HG03103 (cell line): Measurements from ENCODE around the gene DAB1.

ENCODE experiments used
- ATAC-seq: cut with Tn5 transposase; IDR thresholded peaks from one replicate; pipeline ENCODE4 v1.9.1; 2021; ENCODE audit warnings: low read depth; ENCODE audit not compliant: unreplicated experiment

The DAB1 gene

DNA sequence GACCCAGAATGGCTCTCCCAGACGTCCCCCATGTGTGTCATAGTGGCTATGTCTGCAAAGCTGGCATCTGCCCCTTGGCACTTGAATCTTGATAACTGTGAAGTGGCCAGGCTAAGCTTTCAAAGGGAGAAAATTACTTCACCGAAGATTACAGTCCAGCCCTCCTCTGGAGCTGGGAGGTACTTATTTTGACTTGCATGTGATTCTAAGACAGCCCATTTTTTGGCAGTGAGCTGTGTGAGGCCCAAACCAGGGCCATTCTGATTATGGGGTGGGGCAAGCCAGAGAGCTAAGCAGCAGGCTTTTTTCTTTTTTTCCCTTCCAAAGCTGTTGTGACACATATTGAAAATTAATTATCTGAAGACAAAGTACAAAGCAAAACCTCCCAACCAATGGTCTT lies 415.9 kb downstream of the DAB1 start:
- no peak for ATAC-seq

DNA sequence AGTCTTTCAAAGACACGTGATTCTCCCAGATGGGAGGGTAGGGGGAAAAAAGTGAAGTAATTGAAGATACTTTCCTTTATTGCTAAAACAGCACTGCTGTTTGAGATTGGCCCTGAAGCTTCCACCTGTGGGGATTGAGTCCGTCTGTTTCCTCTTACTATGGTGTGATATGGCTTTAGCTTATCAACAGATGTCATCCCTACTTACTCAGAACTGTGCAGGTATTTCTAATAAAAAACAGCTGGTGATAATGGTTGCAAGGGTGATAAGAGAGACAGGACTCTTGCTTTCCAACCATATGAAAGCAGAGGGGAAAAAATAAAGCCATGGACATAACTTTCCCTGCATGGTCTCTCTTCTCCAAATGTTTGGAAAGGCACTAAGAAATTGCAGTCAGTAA lies 416.4 kb downstream of the DAB1 start:
- ATAC-seq: no peak

GRCh38 chr1:57003398-57004139 lies 420.3 kb downstream of the DAB1 start:
- ATAC-seq: no peak

DNA sequence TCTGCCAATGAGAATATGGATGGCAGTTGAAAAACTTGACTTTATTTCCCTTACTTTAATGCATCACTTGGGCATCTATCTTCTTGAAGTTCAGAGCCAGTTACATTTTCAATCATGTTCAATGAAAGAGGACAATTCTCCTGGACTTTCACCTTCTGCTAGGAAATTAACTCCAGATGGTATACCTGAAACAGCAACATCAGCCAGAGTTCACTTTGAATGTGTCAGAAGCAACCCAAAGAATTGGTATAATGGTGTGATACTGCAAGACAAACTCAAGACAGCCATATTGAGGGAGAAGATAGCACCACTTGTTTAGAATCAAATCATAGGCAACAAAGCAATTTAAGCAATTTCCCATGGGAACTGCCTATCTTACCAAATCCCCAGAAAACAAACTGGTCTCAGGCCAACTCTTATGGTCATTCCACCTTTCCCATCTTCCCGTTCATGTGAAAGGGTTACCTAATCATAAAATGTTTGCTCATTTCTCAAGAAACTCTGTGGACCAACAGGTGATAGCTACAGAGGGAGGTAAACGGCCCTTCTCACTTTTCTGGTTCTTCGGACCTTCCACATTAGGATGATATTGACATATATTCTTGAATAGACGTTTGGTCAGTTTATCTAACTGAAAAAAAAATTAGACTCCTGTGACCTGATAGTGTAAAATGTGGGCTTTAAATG lies 428.3 kb downstream of the DAB1 start:
- no peak for ATAC-seq

GRCh38 chr1:56993475-56993874 lies 430.4 kb downstream of the DAB1 start:
- ATAC-seq: no peak

DNA sequence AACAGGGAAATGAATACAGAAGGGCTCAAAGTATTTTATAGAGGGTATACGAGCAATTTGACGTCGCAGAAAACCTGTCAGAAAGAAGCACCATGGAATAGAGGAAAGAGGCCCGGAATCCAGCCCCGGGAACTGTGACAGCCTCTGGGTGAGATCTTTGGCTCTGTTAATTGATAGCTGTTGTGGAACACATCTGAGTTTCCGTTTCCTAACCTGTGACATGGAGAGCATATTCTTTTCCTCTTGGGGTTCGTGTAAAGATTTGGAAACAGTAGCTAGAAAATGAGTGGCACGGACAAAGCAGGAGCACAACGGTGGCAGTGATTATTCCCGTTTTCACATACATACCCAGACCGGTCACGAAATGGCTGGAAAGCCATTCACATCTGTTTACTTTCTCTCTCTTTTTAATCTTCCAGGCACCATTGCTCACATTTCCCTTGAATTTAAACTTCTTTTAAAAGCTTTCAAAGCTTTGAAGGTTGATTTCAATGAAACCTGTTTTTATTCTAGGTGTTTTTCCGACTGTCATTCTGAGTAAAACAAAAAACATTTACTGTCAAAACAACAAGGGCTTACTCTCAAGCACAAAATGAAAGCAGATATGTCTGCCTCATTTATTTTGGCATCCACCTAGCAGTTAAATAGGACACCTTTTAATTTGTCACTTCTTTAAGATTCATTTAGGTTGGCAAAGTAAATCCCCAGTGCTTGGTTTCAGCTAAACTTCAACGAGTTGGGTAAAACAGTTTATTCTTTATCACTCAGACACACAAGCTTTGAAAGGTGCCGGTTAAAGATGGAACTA lies 431.3 kb downstream of the DAB1 start:
- no peak for ATAC-seq

GRCh38 chr1:56991576-56991975 lies 432.3 kb downstream of the DAB1 start:
- no peak for ATAC-seq

GRCh38 chr1:56986397-56986796 lies 437.5 kb downstream of the DAB1 start:
- no peak for ATAC-seq

DNA sequence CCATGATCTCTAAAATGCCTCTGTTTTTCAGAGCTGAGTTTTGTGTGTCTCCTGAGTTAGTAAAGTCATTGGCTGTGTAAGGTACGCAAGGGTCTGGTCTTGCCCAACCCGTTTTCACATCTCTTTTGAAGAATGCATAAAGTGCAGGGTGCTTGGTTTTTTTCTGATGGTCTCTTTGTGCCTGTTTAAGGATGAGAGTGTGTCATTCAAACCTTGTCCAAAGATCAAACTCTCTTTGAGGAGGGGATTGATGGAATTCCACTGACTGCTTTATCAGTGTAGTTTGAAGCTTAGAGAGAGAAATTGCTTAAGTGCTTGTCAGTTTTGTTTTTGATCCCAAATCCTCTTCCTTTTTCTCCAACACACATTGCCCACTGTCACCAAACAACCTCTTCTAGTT lies 438.0 kb downstream of the DAB1 start:
- ATAC-seq: no peak

- ATAC-seq: no peak
These were observed 440.4 kb downstream of the DAB1 start for GRCh38 chr1:56983484-56983883.

DNA sequence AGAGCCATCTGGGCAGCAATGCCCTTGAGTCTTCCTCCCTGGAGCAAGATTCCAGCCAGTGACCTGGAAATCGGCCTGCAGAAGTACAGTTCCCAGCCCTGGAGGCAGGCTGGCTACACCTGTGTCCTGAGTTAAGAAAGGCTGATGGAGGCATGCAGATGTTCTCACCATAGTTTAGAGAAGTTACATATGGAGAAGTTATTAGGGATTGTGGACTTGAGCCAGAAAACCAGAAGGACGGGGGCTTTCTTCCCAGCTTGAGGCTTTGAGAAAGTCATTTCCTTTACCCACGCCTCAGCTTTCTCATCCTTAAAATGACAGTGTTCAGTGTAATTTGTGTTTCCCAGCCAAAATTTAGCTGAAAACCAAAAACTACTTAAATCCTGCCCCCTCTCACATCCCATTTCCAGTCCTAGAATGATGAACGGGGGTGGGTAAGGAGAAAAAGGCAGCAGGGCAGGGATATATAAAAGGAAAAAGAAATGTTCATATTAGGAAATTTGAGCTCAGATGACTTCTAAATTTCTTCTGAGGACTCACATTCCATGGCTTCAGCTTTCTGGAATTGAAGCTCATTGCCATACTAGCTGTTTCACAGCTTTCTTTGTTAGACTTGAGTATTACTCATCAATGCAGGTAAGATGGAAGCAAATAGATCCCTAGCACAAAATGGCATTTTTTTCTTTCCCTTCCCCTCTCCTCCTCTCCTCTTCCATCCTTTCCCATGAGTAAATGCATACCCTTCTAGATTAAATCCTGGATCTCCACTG lies 443.7 kb downstream of the DAB1 start:
- ATAC-seq: no peak

- no peak for ATAC-seq
These were observed 445.0 kb downstream of the DAB1 start for GRCh38 chr1:56978819-56979218.

GRCh38 chr1:56977910-56978309 lies 445.9 kb downstream of the DAB1 start:
- ATAC-seq: no peak

GRCh38 chr1:56975446-56975845 lies 448.4 kb downstream of the DAB1 start:
- no peak for ATAC-seq

- no peak for ATAC-seq
These were observed 449.7 kb downstream of the DAB1 start for GRCh38 chr1:56973923-56974742.

GRCh38 chr1:56972976-56973375 lies 450.9 kb downstream of the DAB1 start:
- ATAC-seq: no peak

GRCh38 chr1:56970280-56970679 lies 453.6 kb downstream of the DAB1 start:
- ATAC-seq: no peak

- no peak for ATAC-seq
These were observed 454.9 kb downstream of the DAB1 start for GRCh38 chr1:56968878-56969495.
